ENCODE measurements around the gene SCMH1.

The SCMH1 gene

GRCh38 chr1:41101076-41101475 lies 141.0 kb downstream of the SCMH1 start:
- no peak for TF ChIP-seq POLR2A (IDR thresholded peaks at IDR 0.05; ENCODE audit: low read depth, low read length)
- DNase-seq (ENCODE audit: insufficient read length, low spot score) (no peak), FAIRE-seq (peak; percentile 33)

- no peak for DNase-seq (ENCODE audit: insufficient read length, low spot score)
- no peak for TF ChIP-seq POLR2A (IDR thresholded peaks at IDR 0.05; ENCODE audit: low read depth, low read length)
- FAIRE-seq, result no peak
Observed at GRCh38 chr1:41100170-41100569, 141.9 kb downstream of the SCMH1 start.

- TF ChIP-seq POLR2A (IDR thresholded peaks at IDR 0.05; ENCODE audit: low read depth, low read length), result no peak
- DNase-seq (ENCODE audit: insufficient read length, low spot score) (no peak), FAIRE-seq (peak; percentile 27)
Observed at GRCh38 chr1:41098730-41099460, 143.2 kb downstream of the SCMH1 start.

- FAIRE-seq (peak; percentile 48), DNase-seq (ENCODE audit: insufficient read length, low spot score) (no peak)
- TF ChIP-seq POLR2A (IDR thresholded peaks at IDR 0.05; ENCODE audit: low read depth, low read length), result no peak
Observed at GRCh38 chr1:41097105-41097504, 145.0 kb downstream of the SCMH1 start.

- FAIRE-seq, result peak; percentile 11
- TF ChIP-seq POLR2A (IDR thresholded peaks at IDR 0.05; ENCODE audit: low read depth, low read length), result no peak
- DNase-seq (ENCODE audit: insufficient read length, low spot score), result no peak
Observed at GRCh38 chr1:41093826-41094225, 148.3 kb downstream of the SCMH1 start.

- FAIRE-seq, result no peak
- TF ChIP-seq POLR2A (IDR thresholded peaks at IDR 0.05; ENCODE audit: low read depth, low read length), result no peak
- DNase-seq (ENCODE audit: insufficient read length, low spot score), result no peak
Observed at GRCh38 chr1:41086921-41087320, 155.2 kb downstream of the SCMH1 start.

- FAIRE-seq (no peak), DNase-seq (ENCODE audit: insufficient read length, low spot score) (no peak)
- no peak for TF ChIP-seq POLR2A (IDR thresholded peaks at IDR 0.05; ENCODE audit: low read depth, low read length)
Observed at GRCh38 chr1:41078616-41079015, 163.5 kb downstream of the SCMH1 start.

- peak; percentile 23 for FAIRE-seq
- no peak for TF ChIP-seq POLR2A (IDR thresholded peaks at IDR 0.05; ENCODE audit: low read depth, low read length)
- DNase-seq (ENCODE audit: insufficient read length, low spot score), result no peak
Observed at GRCh38 chr1:41078193-41078592, 163.9 kb downstream of the SCMH1 start.

- DNase-seq (ENCODE audit: insufficient read length, low spot score), result peak; percentile 33
- TF ChIP-seq POLR2A (IDR thresholded peaks at IDR 0.05; ENCODE audit: low read depth, low read length), result no peak
Observed at GRCh38 chr1:41073971-41074370, 168.1 kb downstream of the SCMH1 start.

GRCh38 chr1:41072051-41072450 lies 170.1 kb downstream of the SCMH1 start:
- DNase-seq (ENCODE audit: insufficient read length, low spot score) (no peak), FAIRE-seq (no peak)
- TF ChIP-seq POLR2A (IDR thresholded peaks at IDR 0.05; ENCODE audit: low read depth, low read length), result no peak

More at GRCh38 chr1:41073971-41074370, 168.1 kb downstream of the SCMH1 start:
- peak; percentile 98 for FAIRE-seq

GRCh38 chr1:41056907-41057306 lies 185.2 kb downstream of the SCMH1 start:
- no peak for TF ChIP-seq POLR2A (IDR thresholded peaks at IDR 0.05; ENCODE audit: low read depth, low read length)
- DNase-seq (ENCODE audit: insufficient read length, low spot score), result no peak

GRCh38 chr1:41053316-41053715 lies 188.8 kb downstream of the SCMH1 start:
- DNase-seq (ENCODE audit: insufficient read length, low spot score) (no peak), FAIRE-seq (no peak)
- TF ChIP-seq POLR2A (IDR thresholded peaks at IDR 0.05; ENCODE audit: low read depth, low read length), result no peak

More at GRCh38 chr1:41056907-41057306, 185.2 kb downstream of the SCMH1 start:
- no peak for FAIRE-seq

GRCh38 chr1:41051022-41051421 lies 191.1 kb downstream of the SCMH1 start:
- no peak for DNase-seq (ENCODE audit: insufficient read length, low spot score)
- no peak for TF ChIP-seq POLR2A (IDR thresholded peaks at IDR 0.05; ENCODE audit: low read depth, low read length)
- no peak for FAIRE-seq

GRCh38 chr1:41048540-41048939 lies 193.6 kb downstream of the SCMH1 start:
- FAIRE-seq, result no peak
- no peak for DNase-seq (ENCODE audit: insufficient read length, low spot score)
- TF ChIP-seq POLR2A (IDR thresholded peaks at IDR 0.05; ENCODE audit: low read depth, low read length), result no peak

- no peak for TF ChIP-seq POLR2A (IDR thresholded peaks at IDR 0.05; ENCODE audit: low read depth, low read length)
- FAIRE-seq (no peak), DNase-seq (ENCODE audit: insufficient read length, low spot score) (no peak)
Observed at GRCh38 chr1:41046347-41046775, 195.7 kb downstream of the SCMH1 start.

Data from H54 (cell line).